ENCODE data around the gene ZIM2.
"Not testable (repeated sequence)": the region's sequence is repeated elsewhere in the genome, so short reads cannot be mapped to it uniquely, and the experiment has no call there.

DNA sequence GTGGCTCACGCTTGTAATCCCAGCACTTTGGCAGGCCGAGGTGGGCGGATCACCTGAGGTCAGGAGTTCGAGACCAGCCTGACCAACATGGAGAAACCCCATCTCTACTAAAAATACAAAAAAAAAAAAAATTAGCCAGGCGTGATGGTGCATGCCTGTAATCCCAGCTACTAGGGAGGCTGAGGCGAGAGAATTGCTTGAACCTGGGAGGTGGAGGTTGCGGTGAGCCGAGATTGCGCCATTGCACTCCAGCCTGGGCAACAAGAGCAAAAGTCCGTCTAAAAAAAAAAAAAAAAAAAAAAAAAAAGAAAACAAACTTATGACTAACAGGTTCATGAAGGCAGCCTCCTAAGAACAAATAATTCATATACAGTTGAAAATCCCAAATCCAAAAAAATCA lies 19.9 kb upstream of the ZIM2 start:
- TF ChIP-seq, protein P1, sequence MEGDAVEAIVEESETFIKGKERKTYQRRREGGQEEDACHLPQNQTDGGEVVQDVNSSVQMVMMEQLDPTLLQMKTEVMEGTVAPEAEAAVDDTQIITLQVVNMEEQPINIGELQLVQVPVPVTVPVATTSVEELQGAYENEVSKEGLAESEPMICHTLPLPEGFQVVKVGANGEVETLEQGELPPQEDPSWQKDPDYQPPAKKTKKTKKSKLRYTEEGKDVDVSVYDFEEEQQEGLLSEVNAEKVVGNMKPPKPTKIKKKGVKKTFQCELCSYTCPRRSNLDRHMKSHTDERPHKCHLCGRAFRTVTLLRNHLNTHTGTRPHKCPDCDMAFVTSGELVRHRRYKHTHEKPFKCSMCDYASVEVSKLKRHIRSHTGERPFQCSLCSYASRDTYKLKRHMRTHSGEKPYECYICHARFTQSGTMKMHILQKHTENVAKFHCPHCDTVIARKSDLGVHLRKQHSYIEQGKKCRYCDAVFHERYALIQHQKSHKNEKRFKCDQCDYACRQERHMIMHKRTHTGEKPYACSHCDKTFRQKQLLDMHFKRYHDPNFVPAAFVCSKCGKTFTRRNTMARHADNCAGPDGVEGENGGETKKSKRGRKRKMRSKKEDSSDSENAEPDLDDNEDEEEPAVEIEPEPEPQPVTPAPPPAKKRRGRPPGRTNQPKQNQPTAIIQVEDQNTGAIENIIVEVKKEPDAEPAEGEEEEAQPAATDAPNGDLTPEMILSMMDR (IDR thresholded peaks at IDR 0.05): not testable (repeated sequence)
- TF ChIP-seq POLR2A (IDR thresholded peaks at IDR 0.05; ENCODE audit: low read depth): not testable (repeated sequence)
